IPS DF 6.9 (cell line): ENCODE data around the gene STX8.

Experiments used
- DNase-seq: peaks from one replicate; pipeline ENCODE4 v3.0.0-alpha.2; 2013; ENCODE audit warnings: low read depth, low spot score
- H3K27ac ChIP-seq: one replicate; pipeline ENCODE4 v1.5.1; 2013; ENCODE audit warnings: low read length, control low read depth
- H3K27me3 ChIP-seq: 2 replicates; pipeline ENCODE4 v1.6.1; 2013; ENCODE audit warnings: mild to moderate bottlenecking, low read length; ENCODE audit not compliant: control insufficient read depth, insufficient read depth
- H3K36me3 ChIP-seq: 2 replicates; pipeline ENCODE4 v1.6.1; 2013; ENCODE audit warnings: low read length; ENCODE audit not compliant: control insufficient read depth, insufficient read depth
- H3K4me1 ChIP-seq: 2 replicates; pipeline ENCODE4 v1.6.1; 2013; ENCODE audit warnings: low read length; ENCODE audit not compliant: control insufficient read depth, insufficient read depth
- H3K4me3 ChIP-seq: 2 replicates; pipeline ENCODE4 v1.5.1; 2013; ENCODE audit warnings: mild to moderate bottlenecking, low read length
- H3K9me3 ChIP-seq: 2 replicates; pipeline ENCODE4 v1.6.1; 2013; ENCODE audit warnings: low read length, inconsistent platforms; ENCODE audit not compliant: control insufficient read depth, insufficient read depth
- WGBS: extraction: QIAGEN DNeasy Blood & Tissue Kit; methylation state at CpG from one replicate; pipeline ENCODE4 v1.1.7; 2013; ENCODE audit warnings: mixed read lengths, missing lambda C conversion rate; ENCODE audit not compliant: insufficient read length, insufficient coverage; 5-methylcytosine and 5-hydroxymethylcytosine counted together

STX8 gene

DNA sequence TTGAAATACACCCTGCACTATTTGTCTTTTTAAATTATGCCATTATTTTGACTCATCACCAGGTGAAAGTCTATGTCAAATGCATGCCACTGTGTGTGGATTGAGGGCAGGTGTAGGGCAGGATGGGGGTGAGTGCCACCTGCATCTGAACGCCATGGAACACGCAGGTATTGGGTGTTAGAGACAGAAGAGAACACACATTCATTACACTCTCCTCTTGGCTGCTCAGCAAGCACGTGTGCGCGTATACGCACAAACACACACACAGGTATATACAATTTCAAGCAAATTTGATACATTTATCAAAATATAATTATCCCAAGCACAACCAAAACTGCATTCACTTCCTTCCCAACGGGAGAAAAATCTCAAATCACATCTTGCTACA is 285.4 kb downstream of the STX8 start:
- Histone ChIP-seq H3K9me3 (no peaks in the 10 kb centered on the region), H3K4me1 (no peaks in the 10 kb centered on the region; the same call in 1 of the 2 replicates), H3K4me3 (no peak overlapping the region), H3K27me3 (no peaks in the 10 kb centered on the region), H3K36me3 (no peaks in the 10 kb centered on the region), H3K27ac (no peak overlapping the region)
- DNase-seq = no peak
- WGBS = no CpG with 5 or more reads among the region's 7 CpGs

- H3K4me3 ChIP-seq = no peak overlapping the region
- no peaks in the 10 kb centered on the region; the same call in none of the 2 replicates for H3K4me1 ChIP-seq
- DNase-seq = no peak
- H3K9me3 ChIP-seq = no peaks in the 10 kb centered on the region
- H3K27me3 ChIP-seq = no peaks in the 10 kb centered on the region
- no peaks in the 10 kb centered on the region for H3K36me3 ChIP-seq
- H3K27ac ChIP-seq = no peak overlapping the region
- no CpG with 5 or more reads among the region's 2 CpGs for WGBS
These were observed 288.3 kb downstream of the STX8 start for GRCh38 chr17:9287306-9287705.

GRCh38 chr17:9286434-9286833 is 289.2 kb downstream of the STX8 start:
- H3K27ac ChIP-seq = no peak overlapping the region
- no CpG with 5 or more reads among the region's 7 CpGs for WGBS
- H3K4me1 ChIP-seq = no peaks in the 10 kb centered on the region; the same call in none of the 2 replicates
- H3K4me3 ChIP-seq = no peak overlapping the region
- H3K9me3 ChIP-seq = no peaks in the 10 kb centered on the region
- no peaks in the 10 kb centered on the region for H3K27me3 ChIP-seq
- no peaks in the 10 kb centered on the region for H3K36me3 ChIP-seq
- no peak for DNase-seq

- no peak for DNase-seq
- no peak overlapping the region for H3K4me3 ChIP-seq
- H3K9me3 ChIP-seq = no peaks in the 10 kb centered on the region
- WGBS = 100% methylated on average over 1 of the region's 14 CpGs
- H3K4me1 ChIP-seq = no peaks in the 10 kb centered on the region; the same call in none of the 2 replicates
- no peak overlapping the region for H3K27ac ChIP-seq
- no peaks in the 10 kb centered on the region for H3K36me3 ChIP-seq
- H3K27me3 ChIP-seq = no peaks in the 10 kb centered on the region
These were observed 289.8 kb downstream of the STX8 start for GRCh38 chr17:9285602-9286427.

- Histone ChIP-seq H3K4me3 (no peak overlapping the region), H3K9me3 (no peaks in the 10 kb centered on the region), H3K4me1 (no peaks in the 10 kb centered on the region; the same call in none of the 2 replicates), H3K27ac (no peak overlapping the region), H3K27me3 (no peaks in the 10 kb centered on the region), H3K36me3 (no peaks in the 10 kb centered on the region)
- WGBS = no CpG with 5 or more reads among the region's 4 CpGs
- DNase-seq = no peak
These were observed 290.7 kb downstream of the STX8 start for GRCh38 chr17:9284884-9285283.

GRCh38 chr17:9283909-9284308 is 291.7 kb downstream of the STX8 start:
- no CpG with 5 or more reads among the region's 2 CpGs for WGBS

DNA sequence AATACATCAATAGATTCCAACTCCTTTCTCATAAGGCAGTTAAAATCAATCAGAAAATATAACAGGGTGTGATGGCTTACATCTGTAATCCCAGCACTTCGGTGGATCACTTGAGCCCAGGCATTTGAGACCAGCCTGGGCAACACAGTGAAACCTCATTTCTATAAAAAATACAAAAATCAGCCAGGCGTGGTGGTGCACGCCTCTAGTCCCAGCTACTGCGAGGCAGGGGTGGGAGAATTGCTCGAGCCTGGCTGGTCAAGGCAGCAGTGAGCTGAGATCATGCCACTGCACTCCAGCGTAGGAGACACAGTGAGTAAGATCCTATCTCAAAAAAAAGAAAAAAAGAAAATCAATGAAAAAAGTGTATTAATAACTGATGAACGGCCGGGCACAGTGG is 295.7 kb downstream of the STX8 start:
- Histone ChIP-seq H3K27me3 (no peaks in the 10 kb centered on the region), H3K36me3 (no peaks in the 10 kb centered on the region), H3K4me3 (no peak overlapping the region), H3K4me1 (no peaks in the 10 kb centered on the region; the same call in 1 of the 2 replicates), H3K9me3 (no peaks in the 10 kb centered on the region), H3K27ac (no peak overlapping the region)
- DNase-seq = no peak
- WGBS = no CpG with 5 or more reads among the region's 8 CpGs

More at GRCh38 chr17:9283909-9284308, 291.7 kb downstream of the STX8 start:
- no peaks in the 10 kb centered on the region for H3K36me3 ChIP-seq
- H3K27me3 ChIP-seq = no peaks in the 10 kb centered on the region
- H3K27ac ChIP-seq = no peak overlapping the region
- no peak overlapping the region for H3K4me3 ChIP-seq
- no peaks in the 10 kb centered on the region; the same call in none of the 2 replicates for H3K4me1 ChIP-seq
- no peak for DNase-seq
- H3K9me3 ChIP-seq = no peaks in the 10 kb centered on the region

- H3K4me3 ChIP-seq = no peak overlapping the region
- H3K36me3 ChIP-seq = no peaks in the 10 kb centered on the region
- no CpG with 5 or more reads among the region's 9 CpGs for WGBS
- H3K27me3 ChIP-seq = no peaks in the 10 kb centered on the region
- H3K4me1 ChIP-seq = no peaks in the 10 kb centered on the region
- no peak overlapping the region for H3K27ac ChIP-seq
- H3K9me3 ChIP-seq = no peaks in the 10 kb centered on the region
- no peak for DNase-seq
These were observed 300.6 kb downstream of the STX8 start for GRCh38 chr17:9274973-9275372.

- no peak overlapping the region for H3K27ac ChIP-seq
- WGBS = no CpG with 5 or more reads among the region's 21 CpGs
- no peak for DNase-seq
These were observed 301.9 kb downstream of the STX8 start for GRCh38 chr17:9273428-9274391.

DNA sequence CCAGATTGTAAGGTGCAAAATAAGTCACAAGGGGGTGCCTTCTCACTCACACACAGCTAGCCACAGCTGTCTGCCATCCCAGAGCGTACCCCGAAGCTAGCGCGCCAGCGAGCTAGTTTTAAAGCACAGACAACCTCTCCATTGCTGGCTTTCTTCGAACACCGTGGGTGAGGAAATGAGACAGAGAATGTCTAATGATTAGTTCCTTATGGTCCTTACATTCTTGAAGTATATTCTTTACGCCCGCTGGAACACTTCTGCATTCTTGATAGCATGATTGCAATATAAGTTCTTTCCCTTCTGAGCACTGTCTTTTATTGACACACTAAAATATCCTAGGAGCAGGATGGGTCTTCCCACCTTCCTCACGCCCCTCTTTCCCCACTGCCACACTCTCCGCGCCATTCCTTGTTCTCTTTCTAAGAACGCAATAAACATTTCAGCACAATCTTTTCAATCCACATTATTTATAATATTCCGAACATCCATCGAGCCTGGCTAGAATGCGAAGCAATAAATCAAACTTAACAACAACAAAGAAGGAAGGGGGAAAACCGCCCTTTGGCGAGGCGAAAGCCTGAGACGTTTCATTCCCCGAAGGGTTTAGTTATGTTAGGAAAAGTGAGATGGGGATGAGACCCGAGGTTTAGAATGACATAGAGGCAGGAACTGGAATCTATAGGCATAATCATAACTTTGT is 303.0 kb downstream of the STX8 start:
- Histone ChIP-seq H3K27ac (no peak overlapping the region), H3K4me1 (no peaks in the 10 kb centered on the region), H3K4me3 (no peak overlapping the region), H3K27me3 (no peaks in the 10 kb centered on the region), H3K36me3 (no peaks in the 10 kb centered on the region), H3K9me3 (no peaks in the 10 kb centered on the region)
- WGBS = 100% methylated on average over 6 of the region's 22 CpGs
- no peak for DNase-seq

More at GRCh38 chr17:9273428-9274391, 301.9 kb downstream of the STX8 start:
- H3K27me3 ChIP-seq = no peaks in the 10 kb centered on the region
- H3K9me3 ChIP-seq = no peaks in the 10 kb centered on the region
- H3K4me1 ChIP-seq = no peaks in the 10 kb centered on the region
- no peaks in the 10 kb centered on the region for H3K36me3 ChIP-seq
- no peak overlapping the region for H3K4me3 ChIP-seq
